Measurements from ENCODE around the gene GTF3C4. TPM values are rescaled to one million over a fixed set of nuclear protein-coding genes. Genes with fewer than 3 reads are reported as not detected.

The GTF3C4 gene
- total RNA-seq, 1 donor from 2014 or later, result 27.9 TPM

DNA sequence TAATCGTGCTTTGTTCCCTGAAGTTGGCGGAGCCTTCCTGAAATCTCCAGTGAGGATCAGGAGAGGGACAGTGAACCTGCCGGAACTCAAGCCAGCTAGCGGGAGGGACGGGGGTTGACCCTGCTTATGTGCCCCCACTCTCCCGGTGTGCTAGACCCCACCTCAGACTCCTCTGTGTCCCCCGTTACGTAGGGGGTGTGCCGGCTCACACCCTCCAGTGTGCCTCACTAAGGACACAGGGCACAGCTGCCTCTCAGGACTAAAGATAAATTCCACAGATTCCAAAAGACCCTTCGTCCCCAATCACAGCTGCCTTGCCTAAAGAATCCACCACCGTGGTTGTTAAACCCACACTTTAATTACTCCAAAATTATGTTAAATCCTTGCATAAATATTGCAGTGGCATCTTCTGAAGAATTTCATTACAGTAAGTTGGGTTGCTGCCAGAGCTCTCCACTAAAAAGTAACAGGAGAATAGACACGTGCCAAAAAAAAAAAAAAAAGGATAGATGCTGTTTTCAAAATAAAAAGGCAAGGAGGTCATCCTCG lies 73.7 kb downstream of the GTF3C4 start:
- H3K4me1 Mint-ChIP-seq (ENCODE audit: low read depth, unreplicated experiment), result peaks cover 12% of the 10 kb centered on the region

More for the DNA sequence above, 73.7 kb downstream of the GTF3C4 start:
- no peaks in the 10 kb centered on the region for H3K36me3 Mint-ChIP-seq (ENCODE audit: low read depth, unreplicated experiment)
- Histone ChIP-seq H3K9me3 (ENCODE audit: insufficient read depth, low read depth, low read length) (no peaks in the 10 kb centered on the region), H3K4me1 (ENCODE audit: insufficient read depth, low read length) (no peaks in the 10 kb centered on the region), H3K27ac (ENCODE audit: low read depth, low read length) (no peak overlapping the region), H3K4me2 (ENCODE audit: low read length) (no peak overlapping the region), H3K9ac (ENCODE audit: low read length) (no peak overlapping the region), H3K36me3 (ENCODE audit: insufficient read depth, low read length) (no peaks in the 10 kb centered on the region), H3K79me2 (ENCODE audit: insufficient read depth, low read length) (no peaks in the 10 kb centered on the region), H3K4me3 (ENCODE audit: insufficient read depth, low read depth, low read length) (no peak overlapping the region), H2AFZ (ENCODE audit: low read depth, low read length) (no peak overlapping the region), H3K27me3 (ENCODE audit: insufficient read depth, low read length) (peaks cover 44% of the 10 kb centered on the region), H4K20me1 (ENCODE audit: insufficient read depth, low read length) (no peaks in the 10 kb centered on the region)
- peaks cover 63% of the 10 kb centered on the region for H3K27me3 Mint-ChIP-seq (ENCODE audit: low read depth, unreplicated experiment)
- H3K27ac Mint-ChIP-seq (ENCODE audit: unreplicated experiment), result no peak overlapping the region
- no peaks in the 10 kb centered on the region for H3K9me3 Mint-ChIP-seq (ENCODE audit: unreplicated experiment)
- TF ChIP-seq, protein P1, sequence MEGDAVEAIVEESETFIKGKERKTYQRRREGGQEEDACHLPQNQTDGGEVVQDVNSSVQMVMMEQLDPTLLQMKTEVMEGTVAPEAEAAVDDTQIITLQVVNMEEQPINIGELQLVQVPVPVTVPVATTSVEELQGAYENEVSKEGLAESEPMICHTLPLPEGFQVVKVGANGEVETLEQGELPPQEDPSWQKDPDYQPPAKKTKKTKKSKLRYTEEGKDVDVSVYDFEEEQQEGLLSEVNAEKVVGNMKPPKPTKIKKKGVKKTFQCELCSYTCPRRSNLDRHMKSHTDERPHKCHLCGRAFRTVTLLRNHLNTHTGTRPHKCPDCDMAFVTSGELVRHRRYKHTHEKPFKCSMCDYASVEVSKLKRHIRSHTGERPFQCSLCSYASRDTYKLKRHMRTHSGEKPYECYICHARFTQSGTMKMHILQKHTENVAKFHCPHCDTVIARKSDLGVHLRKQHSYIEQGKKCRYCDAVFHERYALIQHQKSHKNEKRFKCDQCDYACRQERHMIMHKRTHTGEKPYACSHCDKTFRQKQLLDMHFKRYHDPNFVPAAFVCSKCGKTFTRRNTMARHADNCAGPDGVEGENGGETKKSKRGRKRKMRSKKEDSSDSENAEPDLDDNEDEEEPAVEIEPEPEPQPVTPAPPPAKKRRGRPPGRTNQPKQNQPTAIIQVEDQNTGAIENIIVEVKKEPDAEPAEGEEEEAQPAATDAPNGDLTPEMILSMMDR (IDR thresholded peaks at IDR 0.05; ENCODE audit: insufficient read depth, low read depth, low read length), result no peak
- TF ChIP-seq EZH2 (IDR thresholded peaks at IDR 0.05; ENCODE audit: insufficient read depth, low read length), result no peak
- FAIRE-seq (no peak), DNase-seq (ENCODE audit: low read depth) (no peak)
- no peak overlapping the region for H3K4me3 Mint-ChIP-seq (ENCODE audit: unreplicated experiment)

Other genes with a start within 250 kb of the GTF3C4 start
- not detected in 2 replicates for gene BARHL1, start 87.9 kb upstream of the GTF3C4 start, total RNA-seq
- 20.2 and 20.5 TPM in 2 replicates for gene DDX31, start 481 bp upstream of the GTF3C4 start, total RNA-seq
- gene AK8, start 207.8 kb downstream of the GTF3C4 start, total RNA-seq, result 0.27 and 0.84 TPM in 2 replicates
- gene SPACA9, start 208.4 kb downstream of the GTF3C4 start, total RNA-seq, result 3.9 and 5.0 TPM in 2 replicates

Measured in astrocyte (in vitro differentiated cells and primary cell).